Neural crest cell (in vitro differentiated cells): Measurements from ENCODE around the gene GOPC. TPM values are rescaled to one million over a fixed set of nuclear protein-coding genes. Genes with fewer than 3 reads are reported as not detected.
"Not testable (repeated sequence)": the region's sequence is repeated elsewhere in the genome, so short reads cannot be mapped to it uniquely, and the experiment has no call there.

ENCODE experiments used
- DNase-seq: peaks from one replicate; pipeline ENCODE4 v3.0.0; 2021; ENCODE audit warnings: low read depth, mixed read lengths, low spot score
- H3K27ac Mint-ChIP-seq: one replicate; pipeline ENCODE4 v1.8.0; 2021; ENCODE audit warnings: mild to moderate bottlenecking, mixed read lengths; ENCODE audit not compliant: unreplicated experiment
- H3K27me3 Mint-ChIP-seq: 2 replicates; pipeline ENCODE4 v1.8.0; 2021; ENCODE audit warnings: low read depth, mild to moderate bottlenecking, mixed read lengths
- H3K36me3 Mint-ChIP-seq: 2 replicates; pipeline ENCODE4 v1.8.0; 2021; ENCODE audit warnings: low read depth, mild to moderate bottlenecking, mixed read lengths
- H3K4me1 Mint-ChIP-seq: 2 replicates; pipeline ENCODE4 v1.8.0; 2021; ENCODE audit warnings: mixed read lengths
- H3K4me3 Mint-ChIP-seq: one replicate; pipeline ENCODE4 v1.8.0; 2021; ENCODE audit warnings: mild to moderate bottlenecking, mixed read lengths
- H3K9me3 Mint-ChIP-seq: 2 replicates; pipeline ENCODE4 v1.8.0; 2021; ENCODE audit warnings: mixed read lengths
- long read RNA-seq: library from polyadenylated mRNA; unstranded; transcript quantifications from one replicate; pipeline ENCODE4 v2.0.0, GENCODE V29; 2020
- total RNA-seq: library from RNA; stranded (reverse); gene quantifications from 2 replicates; pipeline ENCODE4 v1.2.1, GENCODE V29; 2021
- TF ChIP-seq, protein P1 (sequence below): fragments of 200-600 bp; sonication (generic); conservative IDR thresholded peaks from 2 replicates; pipeline ENCODE4 v1.5.0; 2021; ENCODE audit warnings: antibody characterized with exemption, mild to moderate bottlenecking

GOPC gene
- total RNA-seq = 30.7 and 31.5 TPM in 2 replicates
- long read RNA-seq, full-length matches to known transcripts = 1 of 9 reads
- long read RNA-seq, partial matches to known transcripts = 6 of 9 reads
- long read RNA-seq, other reads (novel, unspliced or antisense) = 2 of 9 reads

GRCh38 chr6:117602151-117602898, at the start of gene GOPC:
Gene GOPC (minus strand): TSS chr6:117602511. CDS start chr6:117602288, 223 bp downstream.
- Mint-ChIP-seq H3K4me1 (peaks cover 38% of the 10 kb centered on the region), H3K4me3 (peak within 1 kb of the TSS; percentile 95), H3K9me3 (peaks cover 6% of the 10 kb centered on the region), H3K36me3 (peaks cover 19% of the 10 kb centered on the region), H3K27me3 (no peaks in the 10 kb centered on the region), H3K27ac (peak within 1 kb of the TSS; percentile 99)
- TF ChIP-seq, protein P1, sequence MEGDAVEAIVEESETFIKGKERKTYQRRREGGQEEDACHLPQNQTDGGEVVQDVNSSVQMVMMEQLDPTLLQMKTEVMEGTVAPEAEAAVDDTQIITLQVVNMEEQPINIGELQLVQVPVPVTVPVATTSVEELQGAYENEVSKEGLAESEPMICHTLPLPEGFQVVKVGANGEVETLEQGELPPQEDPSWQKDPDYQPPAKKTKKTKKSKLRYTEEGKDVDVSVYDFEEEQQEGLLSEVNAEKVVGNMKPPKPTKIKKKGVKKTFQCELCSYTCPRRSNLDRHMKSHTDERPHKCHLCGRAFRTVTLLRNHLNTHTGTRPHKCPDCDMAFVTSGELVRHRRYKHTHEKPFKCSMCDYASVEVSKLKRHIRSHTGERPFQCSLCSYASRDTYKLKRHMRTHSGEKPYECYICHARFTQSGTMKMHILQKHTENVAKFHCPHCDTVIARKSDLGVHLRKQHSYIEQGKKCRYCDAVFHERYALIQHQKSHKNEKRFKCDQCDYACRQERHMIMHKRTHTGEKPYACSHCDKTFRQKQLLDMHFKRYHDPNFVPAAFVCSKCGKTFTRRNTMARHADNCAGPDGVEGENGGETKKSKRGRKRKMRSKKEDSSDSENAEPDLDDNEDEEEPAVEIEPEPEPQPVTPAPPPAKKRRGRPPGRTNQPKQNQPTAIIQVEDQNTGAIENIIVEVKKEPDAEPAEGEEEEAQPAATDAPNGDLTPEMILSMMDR = peak; percentile 40
- DNase-seq = peak; percentile 79

DNA sequence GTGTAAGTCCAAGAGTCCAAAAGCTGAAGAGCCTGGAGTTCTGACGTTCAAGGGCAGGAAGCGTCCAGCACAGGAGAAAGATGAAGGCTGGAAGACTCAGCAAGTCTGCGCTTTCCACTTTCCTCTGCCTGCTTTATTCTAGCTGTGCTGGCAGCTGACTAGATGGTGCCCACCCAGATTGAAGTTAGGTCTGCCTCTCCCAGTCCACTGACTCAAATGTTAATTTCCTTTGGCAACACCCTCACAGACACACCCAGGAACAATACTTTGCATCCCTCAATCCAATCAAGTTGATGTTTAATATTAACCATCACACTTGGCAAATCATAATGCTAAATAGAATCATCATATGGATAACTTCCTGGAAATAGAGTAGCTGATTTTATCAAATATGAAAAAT, 49.7 kb upstream of the GOPC start:
- not testable (repeated sequence) for H3K4me3 Mint-ChIP-seq, H3K27me3 Mint-ChIP-seq, H3K36me3 Mint-ChIP-seq, DNase-seq, H3K27ac Mint-ChIP-seq
- Mint-ChIP-seq H3K4me1 (peaks cover 12% of the 10 kb centered on the region), H3K9me3 (peaks cover 12% of the 10 kb centered on the region)

- Mint-ChIP-seq H3K9me3 (peaks cover 3% of the 10 kb centered on the region), H3K4me3 (no peak overlapping the region), H3K36me3 (peaks cover 4% of the 10 kb centered on the region), H3K27me3 (no peaks in the 10 kb centered on the region), H3K4me1 (no peaks in the 10 kb centered on the region), H3K27ac (no peak overlapping the region)
- TF ChIP-seq, protein P1 = no peak
- DNase-seq = no peak
Measured at GRCh38 chr6:117642976-117643375, 40.7 kb upstream of the GOPC start.

- no peak overlapping the region for H3K27ac Mint-ChIP-seq
- peaks cover 4% of the 10 kb centered on the region for H3K36me3 Mint-ChIP-seq
- TF ChIP-seq, protein P1 = no peak
- no peak overlapping the region for H3K4me3 Mint-ChIP-seq
- H3K9me3 Mint-ChIP-seq = peaks cover 3% of the 10 kb centered on the region
- no peak for DNase-seq
- no peaks in the 10 kb centered on the region for H3K4me1 Mint-ChIP-seq
- H3K27me3 Mint-ChIP-seq = no peaks in the 10 kb centered on the region
Measured at GRCh38 chr6:117637770-117638169, 35.5 kb upstream of the GOPC start.

DNA sequence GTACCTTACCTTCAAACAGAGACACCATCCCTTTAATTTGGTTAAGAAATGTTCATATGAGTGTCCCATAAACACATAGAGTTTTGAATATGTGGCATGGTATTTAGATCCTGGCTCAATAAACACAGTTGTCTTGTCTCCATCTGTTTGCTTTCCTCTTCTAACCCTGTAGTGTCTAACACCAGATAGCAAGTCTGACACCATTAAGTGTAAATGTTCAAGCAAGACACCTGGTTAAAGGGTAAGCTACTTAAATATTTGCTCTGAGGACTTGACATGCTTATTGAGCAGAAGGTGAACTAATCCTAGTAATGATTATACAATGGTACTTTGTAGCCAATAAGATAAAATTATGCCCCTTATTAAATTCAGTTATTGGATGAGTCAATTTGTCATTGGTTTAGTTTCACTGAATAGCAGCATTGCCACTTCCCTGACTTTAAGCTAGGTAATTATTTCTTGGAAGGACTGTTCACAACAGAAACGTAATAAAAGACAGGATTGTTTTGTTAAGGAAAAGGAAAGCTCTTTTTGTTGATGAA, 26.9 kb upstream of the GOPC start:
- Mint-ChIP-seq H3K4me3 (no peak overlapping the region), H3K4me1 (no peaks in the 10 kb centered on the region), H3K9me3 (peaks cover 11% of the 10 kb centered on the region), H3K27ac (no peak overlapping the region), H3K36me3 (peaks cover 7% of the 10 kb centered on the region), H3K27me3 (no peaks in the 10 kb centered on the region)
- TF ChIP-seq, protein P1 = no peak
- no peak for DNase-seq

- Mint-ChIP-seq H3K4me1 (no peaks in the 10 kb centered on the region), H3K36me3 (peaks cover 10% of the 10 kb centered on the region), H3K4me3 (no peak overlapping the region)
Measured at GRCh38 chr6:117627533-117627932, 25.2 kb upstream of the GOPC start.

More at GRCh38 chr6:117627533-117627932, 25.2 kb upstream of the GOPC start:
- no peaks in the 10 kb centered on the region for H3K27me3 Mint-ChIP-seq
- TF ChIP-seq, protein P1 = no peak
- DNase-seq = no peak
- H3K27ac Mint-ChIP-seq = no peak overlapping the region
- H3K9me3 Mint-ChIP-seq = peaks cover 15% of the 10 kb centered on the region
